SKM-1 (cell line): ENCODE data around the gene SDR42E1.

Experiments used
- DNase-seq: peaks from one replicate; lab custom pipeline; 2025; ENCODE audit not compliant: unreplicated experiment; lab: John Stamatoyannopoulos, UW

The SDR42E1 gene

DNA sequence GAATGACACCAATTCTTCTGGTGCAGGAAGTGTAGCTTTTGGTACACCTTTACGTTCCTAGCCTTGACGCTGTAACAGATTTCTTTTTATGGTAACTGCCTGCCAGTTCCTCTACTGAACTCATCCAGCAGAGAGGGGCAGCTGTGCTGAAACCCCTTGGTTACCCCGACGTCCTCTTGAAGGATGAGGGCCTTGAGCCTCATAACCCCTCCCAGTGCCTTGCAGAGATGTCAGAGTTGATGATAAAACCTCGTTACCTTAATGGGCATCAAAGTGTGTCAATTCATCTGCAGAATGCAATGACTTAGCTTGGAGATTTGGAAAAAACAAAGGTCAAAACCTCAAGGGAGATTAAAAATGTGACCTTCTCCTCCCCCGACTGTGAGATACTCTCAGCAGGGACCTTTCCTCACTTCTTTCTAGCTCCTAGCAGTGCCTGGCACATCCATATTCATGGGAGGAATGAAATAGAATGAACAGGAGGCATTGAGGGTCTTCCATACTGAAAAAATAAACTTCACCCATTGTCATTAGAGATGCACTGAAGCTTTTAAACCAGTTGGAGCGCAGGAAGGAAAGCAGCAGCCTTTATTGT lies 69.2 kb downstream of the SDR42E1 start:
- no peak for DNase-seq

DNA sequence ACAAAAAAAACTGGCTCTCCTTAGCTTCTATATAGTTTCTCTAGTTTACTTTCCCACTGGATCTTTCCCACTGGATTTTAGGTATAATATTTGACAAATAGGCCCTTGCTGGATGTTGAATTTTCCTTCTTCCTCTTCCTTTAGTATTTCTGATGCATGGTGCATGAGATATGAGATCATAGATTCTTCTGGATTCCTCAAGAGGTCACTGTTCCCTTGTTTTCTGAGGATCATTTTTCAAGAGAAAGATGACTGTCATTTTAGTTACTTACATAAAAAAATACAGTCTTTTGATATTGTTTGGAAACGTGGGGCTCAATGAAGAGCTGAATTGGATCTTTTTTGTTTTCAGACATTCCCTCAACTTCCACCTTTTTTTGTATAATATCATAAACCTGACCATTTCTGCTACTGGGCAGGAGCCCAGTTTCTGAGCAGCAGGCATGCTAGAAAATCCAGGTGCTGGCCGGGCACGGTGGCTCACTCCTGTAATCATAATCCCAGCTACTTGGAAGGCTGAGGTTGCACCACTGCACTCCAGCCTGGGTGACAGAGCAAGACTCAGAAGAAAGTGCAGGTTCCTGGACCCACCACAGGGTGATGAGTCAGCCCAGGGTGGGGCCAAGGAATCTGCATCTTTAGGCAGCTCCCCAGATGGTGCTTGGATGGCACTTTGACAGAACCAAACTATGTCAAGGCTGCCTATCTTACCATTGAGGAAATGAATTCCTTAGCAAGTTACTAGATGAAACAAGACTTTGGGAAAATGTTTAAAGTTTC lies 70.3 kb downstream of the SDR42E1 start:
- DNase-seq = no peak

- DNase-seq = no peak
These were observed 71.9 kb downstream of the SDR42E1 start for GRCh38 chr16:81939164-81940056.
